Muscle layer of duodenum (tissue), 2 donors: ENCODE measurements around the gene DNAH11.

Experiments used
- H3K27ac ChIP-seq: one replicate; pipeline ENCODE4 v1.7.0; 2013; ENCODE audit warnings: mild to moderate bottlenecking, low read length
- H3K27me3 ChIP-seq: one replicate; pipeline ENCODE4 v1.7.0; 2013; ENCODE audit warnings: low read depth, mild to moderate bottlenecking, control low read depth, low read length
- H3K36me3 ChIP-seq, 2 donors: one replicate each; pipeline ENCODE4 v1.7.0; 2013; ENCODE audit warnings: low read length in 2 of 2, control low read depth in 1 of 2, mild to moderate bottlenecking in 1 of 2; ENCODE audit not compliant: insufficient read depth in 2 of 2, control insufficient read depth in 1 of 2
- H3K4me1 ChIP-seq, 2 donors: one replicate each; pipeline ENCODE4 v1.7.0; 2013; ENCODE audit warnings: low read length in 2 of 2, mild to moderate bottlenecking in 2 of 2, control low read depth in 1 of 2, moderate library complexity in 1 of 2; ENCODE audit not compliant: insufficient read depth in 2 of 2, control insufficient read depth in 1 of 2
- H3K4me3 ChIP-seq, 2 donors: one replicate each; pipeline ENCODE4 v1.7.0; 2013; ENCODE audit warnings: low read length in 2 of 2, low read depth in 1 of 2, mild to moderate bottlenecking in 1 of 2
- H3K9me3 ChIP-seq, 2 donors: one replicate each; pipeline ENCODE4 v1.7.0; 2013; ENCODE audit warnings: low read length in 2 of 2, control low read depth in 1 of 2, mild to moderate bottlenecking in 1 of 2; ENCODE audit not compliant: control insufficient read depth in 1 of 2
- donor health status: healthy.

DNAH11 gene

DNA sequence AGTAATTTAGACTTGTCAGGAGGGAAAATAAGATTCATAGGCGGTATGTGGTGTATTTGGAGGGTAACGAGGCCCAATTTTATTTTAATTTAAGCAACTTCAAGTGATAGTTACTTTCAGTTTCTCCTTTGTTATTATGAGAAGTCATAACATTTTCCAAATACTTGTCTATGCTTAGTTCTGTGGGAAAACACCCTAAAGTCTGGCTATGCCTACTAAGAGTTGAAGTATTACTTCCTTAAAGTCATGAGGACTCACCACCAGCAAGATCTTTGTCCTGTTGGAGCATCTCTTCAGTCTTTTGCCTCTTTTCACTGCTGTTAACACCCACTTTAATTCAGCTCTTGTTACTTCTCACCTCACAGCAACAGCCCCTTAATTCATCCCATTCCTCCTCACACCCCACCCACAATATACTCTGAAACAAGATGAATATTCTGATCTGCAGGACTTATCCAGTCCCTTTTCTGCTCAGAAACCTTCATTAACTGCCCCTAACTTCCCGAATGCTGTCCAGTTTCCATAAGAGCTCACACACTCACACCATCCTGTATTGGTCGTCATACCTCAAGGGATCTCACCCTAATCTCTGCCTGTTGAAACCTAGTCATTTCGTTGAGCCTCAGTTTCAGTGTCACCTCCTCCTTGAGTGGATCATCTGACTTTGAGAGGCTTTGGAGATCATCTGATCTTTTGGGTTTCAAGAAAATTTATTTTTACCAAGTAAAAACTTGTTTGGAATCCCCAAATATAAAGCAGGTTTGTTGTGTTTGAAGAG is 61.3 kb downstream of the DNAH11 start:
- Histone ChIP-seq H3K4me3 (no peak overlapping the region), H3K36me3 (no peaks in the 10 kb centered on the region), H3K27me3 (no peaks in the 10 kb centered on the region), H3K27ac (no peak overlapping the region), H3K4me1 (peaks cover 0 to 16% of the 10 kb centered on the region in 2 donors), H3K9me3 (no peaks in the 10 kb centered on the region)

DNA sequence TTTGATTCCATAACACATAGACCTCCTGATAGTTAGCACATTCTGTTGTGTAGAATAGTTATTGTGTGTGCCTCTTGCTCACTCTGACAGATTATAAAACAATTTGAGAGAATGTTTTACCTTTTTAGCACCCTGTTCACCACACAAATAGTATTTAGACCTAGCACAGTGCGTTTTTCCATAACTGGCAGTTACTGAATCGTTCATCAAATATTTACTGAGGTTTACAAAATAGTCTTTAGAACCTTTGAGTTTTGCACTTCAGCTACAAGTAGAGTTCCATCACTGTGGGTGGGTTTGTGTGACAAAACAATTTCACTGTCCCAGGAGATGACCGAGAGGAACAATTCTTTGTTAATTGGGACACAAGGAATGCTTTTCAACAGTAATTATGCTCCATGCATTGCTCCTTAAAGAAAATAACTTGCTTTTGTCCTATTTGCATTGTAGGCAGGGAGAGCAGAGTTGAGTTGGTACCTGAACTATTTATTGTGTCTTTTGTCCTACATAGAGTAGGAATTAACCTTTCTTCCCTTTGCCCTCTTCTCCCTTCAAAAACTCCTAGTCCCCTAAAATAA is 62.3 kb downstream of the DNAH11 start:
- Histone ChIP-seq H3K27me3 (no peaks in the 10 kb centered on the region), H3K4me1 (peaks cover 0 to 16% of the 10 kb centered on the region in 2 donors)

DNA sequence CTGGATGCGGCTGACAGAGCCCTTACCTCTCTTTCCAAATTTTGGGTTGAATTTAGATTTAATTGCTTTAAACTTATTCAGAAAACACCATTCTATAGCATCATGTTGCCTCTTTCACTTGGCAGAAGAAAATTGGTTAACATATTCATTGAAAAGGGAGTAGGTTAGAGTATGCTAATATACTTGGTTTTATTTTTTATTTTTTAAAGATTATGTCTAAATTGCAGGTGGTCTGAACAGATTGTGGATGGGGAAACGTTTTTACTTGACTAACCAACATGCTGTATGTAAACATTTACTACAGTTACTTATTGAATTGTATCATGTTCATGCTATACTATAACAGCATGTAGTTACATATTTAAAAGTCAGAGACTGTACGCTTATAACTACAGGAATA is 65.6 kb downstream of the DNAH11 start:
- Histone ChIP-seq H3K36me3 (no peaks in the 10 kb centered on the region), H3K4me3 (no peak overlapping the region), H3K4me1 (peaks cover 0 to 13% of the 10 kb centered on the region in 2 donors), H3K27ac (no peak overlapping the region), H3K9me3 (no peaks in the 10 kb centered on the region), H3K27me3 (no peaks in the 10 kb centered on the region)

More for the DNA sequence above, 62.3 kb downstream of the DNAH11 start:
- Histone ChIP-seq H3K4me3 (no peak overlapping the region), H3K27ac (no peak overlapping the region), H3K9me3 (no peaks in the 10 kb centered on the region), H3K36me3 (no peaks in the 10 kb centered on the region)

DNA sequence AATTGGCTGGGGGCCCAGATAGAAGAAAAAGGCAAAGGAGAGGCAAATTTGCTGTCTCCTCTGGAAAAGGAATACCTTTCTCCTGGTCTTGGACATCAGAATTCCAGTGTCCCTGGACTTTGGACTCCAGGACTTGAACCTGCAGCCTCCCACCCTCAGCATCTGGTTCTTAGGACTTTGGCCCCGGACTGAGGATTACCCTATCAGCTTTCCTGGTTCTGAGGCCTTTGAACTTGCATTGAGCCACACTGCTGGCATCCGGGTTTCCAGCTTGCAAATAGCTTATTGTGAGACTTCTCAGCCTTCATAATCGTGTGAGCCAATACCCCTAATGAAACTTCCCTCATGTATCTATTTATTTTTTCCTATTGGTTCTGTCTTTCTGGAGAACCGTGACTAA is 68.3 kb downstream of the DNAH11 start:
- no peaks in the 10 kb centered on the region for H3K36me3 ChIP-seq
- H3K27me3 ChIP-seq, result no peaks in the 10 kb centered on the region
- no peaks in the 10 kb centered on the region for H3K9me3 ChIP-seq
- peaks cover 0 to 2% of the 10 kb centered on the region in 2 donors for H3K4me1 ChIP-seq
- no peak overlapping the region for H3K27ac ChIP-seq
- H3K4me3 ChIP-seq, result no peak overlapping the region

DNA sequence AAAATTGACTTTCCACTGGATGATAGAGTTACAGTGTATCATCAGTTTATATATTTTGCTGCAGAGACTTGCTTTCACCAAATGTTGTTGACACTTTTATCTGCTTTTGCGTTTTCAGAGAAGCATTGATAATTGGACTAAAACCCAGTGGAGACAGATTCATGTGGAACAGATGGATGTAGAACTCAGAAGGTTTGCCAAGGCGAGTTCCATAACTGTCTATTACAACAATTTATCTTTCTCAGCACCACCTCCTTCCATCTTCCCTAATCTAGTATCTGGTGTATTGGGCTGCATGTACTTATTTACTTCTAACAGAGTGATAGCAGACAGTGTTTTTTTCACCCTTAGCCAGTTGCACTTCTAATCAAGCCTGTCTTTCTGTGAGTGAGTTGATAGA is 73.3 kb downstream of the DNAH11 start:
- peaks cover 0 to 5% of the 10 kb centered on the region in 2 donors for H3K4me1 ChIP-seq
- no peaks in the 10 kb centered on the region for H3K27me3 ChIP-seq
- no peak overlapping the region for H3K27ac ChIP-seq
- H3K9me3 ChIP-seq, result no peaks in the 10 kb centered on the region
- H3K36me3 ChIP-seq, result no peaks in the 10 kb centered on the region
- H3K4me3 ChIP-seq, result no peak overlapping the region

DNA sequence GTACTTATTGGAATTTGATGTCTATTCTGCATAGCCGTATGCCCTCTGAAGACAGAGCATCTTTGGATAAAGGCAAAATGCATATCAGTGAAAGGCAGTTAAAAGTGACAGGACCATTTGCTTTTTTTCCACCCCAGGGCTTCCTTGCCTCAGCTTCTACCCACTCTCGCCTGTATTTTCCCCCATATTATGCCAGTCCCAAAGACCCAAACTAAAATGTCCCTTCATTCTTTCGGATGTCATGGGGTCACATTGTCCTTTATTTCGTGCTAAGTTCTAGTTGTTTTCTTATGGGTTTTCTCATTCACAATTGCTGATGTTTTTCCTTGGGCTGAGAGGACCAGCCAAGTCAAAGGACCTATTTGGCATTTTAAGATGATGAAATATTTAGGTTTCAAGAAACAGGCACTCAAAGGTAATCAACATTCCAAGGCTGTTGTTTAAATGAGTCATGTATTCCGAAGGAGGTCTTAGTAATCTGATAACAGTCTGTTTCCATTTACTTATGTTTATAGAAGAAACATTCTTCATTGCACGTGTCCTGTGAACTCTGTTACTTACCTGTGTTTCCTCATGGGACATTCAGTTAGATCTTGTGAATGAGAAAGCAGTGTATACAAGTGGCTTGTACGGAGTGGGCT is 74.1 kb downstream of the DNAH11 start:
- Histone ChIP-seq H3K27ac (no peak overlapping the region), H3K9me3 (no peaks in the 10 kb centered on the region), H3K4me3 (no peak overlapping the region), H3K36me3 (no peaks in the 10 kb centered on the region), H3K27me3 (no peaks in the 10 kb centered on the region), H3K4me1 (peaks cover 0 to 5% of the 10 kb centered on the region in 2 donors)

DNA sequence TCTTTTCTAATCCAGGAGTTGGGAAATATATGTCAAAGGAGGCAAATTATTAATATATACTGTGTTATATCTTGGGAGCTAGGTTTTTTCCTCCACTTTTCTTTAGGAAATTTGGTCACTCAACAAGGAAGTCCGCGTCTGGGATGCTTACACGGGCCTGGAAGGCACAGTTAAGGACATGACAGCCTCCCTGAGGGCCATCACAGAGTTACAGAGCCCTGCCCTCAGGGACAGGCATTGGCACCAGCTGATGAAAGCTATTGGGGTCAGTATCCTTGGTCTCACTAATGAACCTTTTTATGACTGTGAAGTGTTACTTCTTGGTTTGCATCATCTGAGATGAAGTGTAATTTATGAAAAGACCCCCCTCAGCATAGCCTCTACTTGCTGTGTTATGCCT is 74.7 kb downstream of the DNAH11 start:
- no peaks in the 10 kb centered on the region for H3K36me3 ChIP-seq
- H3K9me3 ChIP-seq, result no peaks in the 10 kb centered on the region
- peaks cover 0 to 5% of the 10 kb centered on the region in 2 donors for H3K4me1 ChIP-seq
- H3K27me3 ChIP-seq, result no peaks in the 10 kb centered on the region
- no peak overlapping the region for H3K4me3 ChIP-seq
- no peak overlapping the region for H3K27ac ChIP-seq

DNA sequence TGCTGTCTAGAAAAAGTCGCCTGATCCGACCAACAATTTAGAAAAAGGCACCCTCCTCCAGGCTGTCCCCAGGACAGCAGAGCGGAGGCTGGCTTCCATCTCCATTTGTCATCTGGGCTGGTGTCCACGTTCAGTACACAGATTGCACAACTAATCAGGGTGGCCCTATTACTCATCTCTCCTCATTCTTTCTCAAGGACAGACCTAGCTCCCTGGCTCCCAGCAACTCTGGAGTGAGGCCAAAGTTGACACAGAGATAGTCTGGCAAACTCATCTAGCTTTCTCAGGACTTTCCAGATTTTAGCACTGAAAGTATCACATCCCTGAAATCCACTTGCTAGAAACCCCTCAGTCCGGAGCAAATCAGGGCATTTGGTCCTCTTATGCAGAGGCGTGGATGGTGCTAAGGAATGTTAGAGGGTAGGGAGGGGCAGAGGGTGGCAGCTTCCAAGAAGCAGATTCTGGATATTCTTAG is 75.1 kb downstream of the DNAH11 start:
- Histone ChIP-seq H3K4me3 (no peak overlapping the region), H3K27ac (no peak overlapping the region), H3K36me3 (no peaks in the 10 kb centered on the region), H3K27me3 (no peaks in the 10 kb centered on the region), H3K9me3 (no peaks in the 10 kb centered on the region), H3K4me1 (peaks cover 0 to 5% of the 10 kb centered on the region in 2 donors)

DNA sequence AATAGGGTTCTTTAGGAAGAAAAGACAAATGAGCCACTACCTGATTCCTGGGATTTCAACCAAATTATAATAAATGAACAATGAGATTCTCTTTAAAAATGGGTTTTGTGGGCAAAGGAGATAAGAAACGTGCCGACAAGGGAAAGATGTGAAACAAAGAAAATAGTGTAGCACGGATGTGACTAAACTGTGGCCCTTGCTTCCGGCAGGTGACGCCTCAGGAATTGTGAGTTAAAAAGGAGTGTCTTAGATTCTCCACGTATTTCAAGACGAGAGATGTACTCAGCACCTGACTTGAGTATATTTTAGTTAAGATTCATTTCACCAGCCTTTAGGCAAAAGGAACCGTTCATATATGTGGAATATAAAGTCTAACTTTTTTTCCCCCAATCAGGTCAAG is 75.9 kb downstream of the DNAH11 start:
- Histone ChIP-seq H3K27ac (no peak overlapping the region), H3K27me3 (no peaks in the 10 kb centered on the region), H3K4me1 (peaks cover 0 to 5% of the 10 kb centered on the region in 2 donors), H3K9me3 (no peaks in the 10 kb centered on the region), H3K4me3 (no peak overlapping the region), H3K36me3 (no peaks in the 10 kb centered on the region)

DNA sequence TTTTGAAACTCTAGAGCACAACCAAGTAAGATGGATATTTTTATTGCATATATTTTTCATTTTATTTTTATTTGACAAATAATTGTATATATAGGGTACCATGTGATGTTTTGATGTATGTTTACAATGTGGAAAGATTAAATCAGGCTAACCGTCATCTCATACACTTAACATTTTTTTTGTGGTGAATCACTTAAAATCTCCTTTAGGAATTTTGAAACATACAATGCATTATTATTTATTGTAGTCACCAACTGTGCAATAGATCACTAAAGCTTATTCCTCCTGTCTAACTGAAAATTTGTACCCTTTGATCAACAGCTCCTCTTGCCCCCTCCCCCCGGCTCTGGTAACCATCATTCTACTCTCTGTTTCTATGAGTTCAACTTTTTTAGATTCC is 77.2 kb downstream of the DNAH11 start:
- Histone ChIP-seq H3K4me3 (no peak overlapping the region), H3K27me3 (no peaks in the 10 kb centered on the region), H3K36me3 (no peaks in the 10 kb centered on the region), H3K9me3 (no peaks in the 10 kb centered on the region), H3K27ac (no peak overlapping the region), H3K4me1 (peaks cover 0 to 5% of the 10 kb centered on the region in 2 donors)

DNA sequence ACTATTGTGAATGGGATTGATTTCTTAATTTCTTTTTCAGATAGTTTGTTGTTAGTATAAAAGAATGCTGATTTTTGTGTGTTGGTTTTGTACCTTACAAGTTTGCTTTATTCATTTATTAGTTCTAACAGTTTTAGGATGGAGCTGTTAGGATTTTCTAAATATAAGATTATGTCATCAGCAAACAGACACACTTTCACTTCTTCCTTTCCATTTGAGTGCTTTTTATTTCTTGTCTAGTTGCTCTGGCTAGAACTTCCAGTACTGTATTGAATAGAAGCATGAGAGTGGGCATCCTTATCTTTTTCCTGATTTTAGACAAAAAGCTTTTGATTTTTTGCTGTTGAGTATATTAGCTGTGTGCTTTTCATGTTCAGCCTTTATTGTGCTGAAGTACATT is 81.5 kb downstream of the DNAH11 start:
- H3K36me3 ChIP-seq, result no peaks in the 10 kb centered on the region
- no peak overlapping the region for H3K4me3 ChIP-seq
- H3K27me3 ChIP-seq, result no peaks in the 10 kb centered on the region
- no peaks in the 10 kb centered on the region for H3K4me1 ChIP-seq
- H3K9me3 ChIP-seq, result no peaks in the 10 kb centered on the region
- H3K27ac ChIP-seq, result no peak overlapping the region
